ENCODE results near the gene NHLH2.

The NHLH2 gene

DNA sequence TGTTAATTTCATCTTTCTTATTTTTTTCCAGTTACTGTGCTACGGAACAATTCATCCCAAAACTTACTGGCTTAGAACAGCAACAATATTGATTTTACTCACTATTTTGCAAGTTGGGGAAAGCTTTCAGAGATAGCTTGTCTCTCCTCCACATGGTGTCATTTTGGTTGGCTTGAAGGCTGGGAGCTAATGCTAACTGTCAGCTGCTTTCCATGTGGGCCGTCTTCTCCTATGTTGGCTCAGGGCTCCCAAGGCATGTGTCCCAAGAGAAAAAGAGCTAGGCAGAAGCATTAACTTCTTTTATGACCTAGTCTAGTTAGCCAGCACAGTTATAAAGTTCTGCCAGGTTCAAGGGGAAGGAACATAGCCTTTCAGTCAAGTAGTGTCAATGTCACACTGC, 38.5 kb downstream of the NHLH2 start:
- no peak for DNase-seq (ENCODE audit: low spot score)

DNA sequence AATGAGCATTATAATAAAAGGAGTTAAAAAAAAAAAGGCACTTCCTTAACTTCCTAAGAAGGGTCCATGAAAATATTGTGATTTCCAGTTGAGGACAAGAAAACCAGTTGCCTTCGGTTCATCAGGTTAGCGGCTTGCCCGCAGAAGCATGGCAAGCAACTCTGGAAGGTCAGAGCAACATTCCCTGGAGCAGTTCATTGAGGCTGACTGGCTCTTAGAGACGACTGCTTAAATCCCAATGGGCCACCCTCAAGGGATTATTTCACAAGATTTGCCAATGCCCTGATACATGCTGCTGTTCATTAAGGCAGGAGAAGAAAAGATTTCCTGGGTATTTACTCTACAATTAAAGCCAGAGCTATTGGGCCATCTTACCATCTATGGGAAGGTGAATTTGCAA, 43.4 kb downstream of the NHLH2 start:
- DNase-seq (ENCODE audit: low spot score) = no peak

DNA sequence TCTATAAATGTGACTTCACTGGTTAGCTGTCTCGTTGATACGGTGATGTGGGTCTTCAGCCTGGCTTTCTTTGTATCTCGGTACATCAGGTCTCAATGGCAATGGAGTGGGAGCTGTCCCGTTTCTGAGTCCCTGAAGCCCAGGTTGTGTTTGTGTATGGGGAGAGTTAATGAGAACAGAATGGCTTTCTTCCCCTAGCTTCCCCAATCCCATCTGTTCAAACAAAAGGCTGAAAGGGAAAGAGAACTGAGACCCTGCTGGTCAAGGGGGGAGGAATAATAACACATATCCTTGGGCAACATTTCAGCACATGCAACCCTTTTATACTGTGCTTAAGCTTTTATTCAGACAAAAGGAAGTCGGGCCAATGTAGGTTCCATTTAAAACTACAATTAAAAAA, 44.0 kb downstream of the NHLH2 start:
- DNase-seq (ENCODE audit: low spot score) = no peak

DNA sequence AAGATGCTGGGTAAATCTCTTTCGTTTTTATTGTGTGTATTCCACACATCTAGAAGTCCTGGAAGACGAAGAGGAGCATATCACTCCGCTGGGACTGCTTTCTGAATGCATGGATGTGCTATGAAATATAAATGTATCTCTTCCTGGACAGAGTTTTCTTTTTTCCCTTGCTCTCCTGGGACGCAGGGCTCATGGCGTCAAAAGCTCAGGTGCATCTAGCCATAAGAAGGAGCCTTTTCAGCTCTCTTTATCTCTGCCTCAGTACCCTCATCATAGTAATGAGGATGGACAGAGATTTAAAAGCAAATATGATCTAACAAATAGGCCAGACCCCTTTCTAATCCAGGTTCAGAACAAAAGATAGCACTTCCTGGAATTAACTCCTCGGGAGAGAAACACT, 44.9 kb downstream of the NHLH2 start:
- no peak for DNase-seq (ENCODE audit: low spot score)

DNA sequence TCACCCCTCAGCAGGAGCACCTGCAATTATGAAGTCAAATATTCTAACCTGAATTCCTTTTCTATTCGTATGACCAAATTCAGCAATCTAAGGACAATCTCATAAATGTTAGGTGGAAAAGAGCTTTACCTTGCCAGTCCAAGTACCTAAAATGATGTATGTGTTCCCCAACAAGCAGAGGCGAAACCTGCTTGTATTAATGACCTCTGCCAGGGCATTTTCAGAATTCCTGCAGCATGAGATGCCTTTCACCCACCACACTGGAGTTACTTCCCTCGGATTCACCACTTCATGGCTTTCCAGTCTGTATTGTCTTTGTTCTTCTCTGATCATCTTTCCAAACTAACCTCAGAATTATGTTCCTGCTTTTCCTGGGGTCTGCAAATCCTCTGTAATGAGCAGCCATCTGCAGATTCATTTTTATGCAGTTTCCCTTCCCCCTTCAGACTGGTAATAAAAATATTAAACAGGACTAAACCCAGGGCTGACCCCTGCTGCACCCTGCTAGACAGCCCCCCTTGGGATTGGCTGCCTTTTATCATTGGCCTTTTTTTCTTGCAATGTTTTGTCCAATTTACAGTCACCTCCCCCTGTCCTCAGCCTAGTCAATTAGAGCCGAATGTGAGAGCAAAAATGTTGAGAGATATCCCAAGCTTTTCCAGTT, 45.8 kb downstream of the NHLH2 start:
- DNase-seq (ENCODE audit: low spot score) = no peak

DNA sequence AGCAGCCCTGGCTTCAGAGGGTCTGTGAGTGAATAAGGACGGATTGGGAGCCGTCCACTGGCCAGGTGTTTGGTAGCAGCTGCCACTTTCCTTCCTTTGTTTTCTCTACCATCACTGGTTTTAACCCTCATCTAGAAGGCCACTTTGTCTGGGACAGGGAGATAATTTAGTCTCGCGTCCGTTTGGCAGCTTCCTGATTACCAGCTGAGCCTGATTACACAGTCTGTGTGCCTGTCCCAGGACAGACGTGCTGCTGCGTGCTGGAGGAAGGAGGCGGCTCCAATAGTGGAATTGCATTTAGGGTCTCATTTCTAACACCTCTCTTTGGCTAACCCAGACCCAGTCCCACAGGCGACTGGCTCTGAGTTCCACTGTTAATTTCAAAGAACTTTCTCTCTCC, 47.8 kb downstream of the NHLH2 start:
- DNase-seq (ENCODE audit: low spot score) = no peak

DNA sequence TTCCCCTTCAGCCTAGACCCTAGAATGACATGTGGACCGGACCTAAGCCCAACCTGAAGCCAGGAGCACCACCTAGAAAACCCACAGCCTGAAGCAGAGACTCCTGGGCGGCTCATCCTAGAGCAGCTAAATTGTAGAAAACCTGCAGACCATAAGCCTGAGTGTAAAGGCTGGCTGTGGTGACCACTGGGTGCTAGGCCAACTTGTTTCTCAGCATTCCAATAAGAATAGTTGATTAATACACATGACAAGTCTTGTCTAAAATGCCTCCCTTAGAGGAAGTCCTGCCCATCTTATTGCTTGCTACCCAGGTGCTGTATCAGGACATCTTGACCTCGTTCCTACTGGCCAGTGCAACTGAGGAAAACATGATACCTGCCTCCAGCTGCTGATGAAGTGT, 49.1 kb downstream of the NHLH2 start:
- DNase-seq (ENCODE audit: low spot score) = no peak

DNA sequence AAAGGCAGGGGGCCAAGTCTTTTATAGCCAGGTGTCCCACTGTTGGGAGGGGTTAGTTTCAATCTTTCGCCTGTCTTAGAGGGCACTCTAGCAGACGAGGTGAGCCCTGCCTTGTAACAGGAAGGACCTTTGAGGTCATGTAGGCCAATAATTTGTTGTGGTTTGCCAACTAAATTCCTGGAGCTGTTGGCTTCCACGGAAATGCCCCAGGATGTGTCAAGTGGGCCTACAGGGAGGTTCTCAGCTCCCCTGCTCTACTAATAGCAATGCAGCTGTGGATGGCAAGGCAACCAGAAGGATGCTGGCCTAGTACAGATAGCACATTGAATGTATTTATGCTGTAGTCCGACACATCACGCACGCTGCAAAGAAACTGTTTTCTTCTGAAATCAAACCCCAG, 50.1 kb downstream of the NHLH2 start:
- DNase-seq (ENCODE audit: low spot score) = no peak

DNA sequence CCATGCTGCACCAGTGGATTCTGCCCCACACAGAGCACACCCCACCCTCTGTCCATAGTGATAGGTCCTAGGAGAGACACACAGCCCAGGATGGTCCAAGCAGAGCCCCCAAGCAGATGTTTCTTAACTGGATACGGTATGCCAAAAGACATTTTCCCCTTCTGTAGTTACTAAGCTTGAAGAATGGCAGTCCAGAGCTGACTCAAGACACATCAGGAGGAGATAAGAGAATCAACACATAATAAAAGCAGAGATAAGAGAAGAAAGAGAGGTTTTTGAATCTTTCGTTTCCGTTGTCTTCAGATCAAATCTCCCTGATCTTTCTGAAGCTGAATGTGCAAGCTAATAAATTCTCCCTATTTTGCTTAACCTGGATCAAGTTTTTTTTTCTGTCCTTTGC, 50.6 kb downstream of the NHLH2 start:
- DNase-seq (ENCODE audit: low spot score) = no peak

All from CD4-positive, alpha-beta T cell treated with Interleukin-6 at 100 ng/mL for 8 hours (primary cell).